HepG2 (cell line): ENCODE results near the gene RBFOX1. TPM values are rescaled to one million over a fixed set of nuclear protein-coding genes. Genes with fewer than 3 reads are reported as not detected.

Experiments used
- ATAC-seq: fragments of 200-7000 bp; cut with Tn5 transposase; 3 replicates; pipeline ENCODE4 v1.9.1; 2020; ENCODE audit warnings: mild to moderate bottlenecking, moderate library complexity
- BruUV-seq: library from RNA; stranded (reverse); fragments of 400-500 nt; replicated peaks from 2 replicates; lab custom pipeline; 2021; lab: Mats Ljungman, UMichigan
- CTCF ChIA-PET: fragments of 300-600 bp; formaldehyde crosslinking; extraction: SDS; loops from one replicate; lab custom pipeline; 2021; ENCODE audit warnings: low total read pairs, inconsistent platforms, low intra/inter-chr PET ratio; lab: Yijun Ruan, JAX
- POLR2A ChIA-PET: fragments of 350-600 bp; sonication (Branson Sonifier 250); formaldehyde crosslinking; loops from one replicate; lab custom pipeline; 2020; ENCODE audit warnings: antibody characterized with exemption, inconsistent platforms; lab: Yijun Ruan, JAX
- DNase-seq: peaks from one replicate; pipeline ENCODE4 v3.0.0-alpha.2; 2015; ENCODE audit warnings: low spot score
- FAIRE-seq: peaks from 3 replicates; lab custom pipeline; 2011; peaks lifted over from hg19 to GRCh38; lab: Jason Lieb, UNC
- H2AFZ ChIP-seq: one replicate; pipeline ENCODE4 v1.6.1; 2011; ENCODE audit warnings: low read length, inconsistent platforms
- H3K27ac ChIP-seq: fragments of 300-600 bp; 3 replicates; pipeline ENCODE4 v1.8.0; 2011; ENCODE audit warnings: mixed run types, mild to moderate bottlenecking, mixed read lengths, low read length, inconsistent platforms; ENCODE audit not compliant: insufficient read depth; ENCODE audit errors: extremely low read length
- H3K27me3 ChIP-seq, 2 experiments: fragments of 200-600 bp in 1 of 2; 2 replicates in 1 of 2; 3 replicates in 1 of 2; pipeline versions ENCODE4 v1.6.0 to v1.8.0; 2011; ENCODE audit warnings: low read length in 2 of 2, mild to moderate bottlenecking in 2 of 2, moderate library complexity in 2 of 2, inconsistent platforms in 1 of 2; ENCODE audit not compliant: insufficient read depth in 2 of 2, control insufficient read depth in 1 of 2
- H3K36me3 ChIP-seq, 2 experiments: fragments of 200-600 bp in 1 of 2; replicated peaks in 1 of 2; 2 replicates in 1 of 2; 3 replicates in 1 of 2; pipeline versions ENCODE4 v1.5.1 to v1.8.0; 2011; ENCODE audit warnings: low read length in 2 of 2, inconsistent platforms in 1 of 2; ENCODE audit not compliant: insufficient read depth in 2 of 2, control insufficient read depth in 1 of 2
- H3K4me1 ChIP-seq: 2 replicates; pipeline ENCODE4 v1.5.1; 2012; ENCODE audit warnings: low read length, inconsistent platforms; ENCODE audit not compliant: insufficient read depth
- H3K4me2 ChIP-seq: 2 replicates; pipeline ENCODE4 v1.6.0; 2011; ENCODE audit warnings: low read depth, low read length, inconsistent platforms
- H3K4me3 ChIP-seq, 3 experiments: fragments of 200-600 bp in 1 of 3; sonication (generic), shearing (Covaris generic) in 1 of 3; replicated peaks in 1 of 3; 2 replicates each; pipeline ENCODE4 v1.5.1; 2011 to 2016; ENCODE audit warnings: low read length in 3 of 3, inconsistent platforms in 2 of 3, low read depth in 2 of 3, mild to moderate bottlenecking in 2 of 3, control low read depth in 1 of 3, mixed read lengths in 1 of 3; ENCODE audit not compliant: insufficient read depth in 1 of 3
- H3K79me2 ChIP-seq: one replicate; pipeline ENCODE4 v1.6.1; 2011; ENCODE audit warnings: low read length, inconsistent platforms; ENCODE audit not compliant: insufficient read depth
- H3K9ac ChIP-seq: 2 replicates; pipeline ENCODE4 v1.6.0; 2011; ENCODE audit warnings: mild to moderate bottlenecking, low read depth, low read length, inconsistent platforms; ENCODE audit not compliant: insufficient read depth
- H3K9me3 ChIP-seq: 2 replicates; pipeline ENCODE4 v1.5.1; 2012; ENCODE audit warnings: mild to moderate bottlenecking, low read length
- H4K20me1 ChIP-seq: 2 replicates; pipeline ENCODE4 v1.6.0; 2011; ENCODE audit warnings: inconsistent platforms, mild to moderate bottlenecking, low read length, moderate library complexity; ENCODE audit not compliant: insufficient read depth
- BCLAF1 ChIP-seq: fragments of 450-650 bp; IDR thresholded peaks from 2 replicates; pipeline ENCODE4 v1.6.1; 2017; ENCODE audit warnings: mild to moderate bottlenecking
- HMGA1 ChIP-seq: sonication (generic); formaldehyde crosslinking; conservative IDR thresholded peaks from 2 replicates; pipeline ENCODE4 v1.4.0; 2020; ENCODE audit warnings: missing genetic modification reagents
- MIER2 ChIP-seq: IDR thresholded peaks from 2 replicates; pipeline ENCODE4 v1.6.1; 2016; ENCODE audit warnings: missing biosample characterization, missing genetic modification reagents
- SP2 ChIP-seq: sonication (generic); formaldehyde crosslinking; IDR thresholded peaks from 2 replicates; pipeline ENCODE4 v1.5.1; 2020; ENCODE audit warnings: mild to moderate bottlenecking, missing genetic modification reagents
- WGBS: methylation state at CpG from one replicate; pipeline ENCODE4 v1.1.6; 2017; ENCODE audit warnings: low lambda C conversion rate; 5-methylcytosine and 5-hydroxymethylcytosine counted together
- in situ Hi-C: cut with HindIII; loops from 2 replicates; pipeline ENCODE4 v1.10.0; 2017; ENCODE audit warnings: low pct_unique_long_range_greater_than_20kb; ENCODE audit not compliant: extremely low pct_ligation_motif_present
- intact Hi-C: fragments of 100-400 bp; cut with micrococcal nuclease; formaldehyde crosslinking; loops from one replicate; pipeline ENCODE4 v1.10.0; 2022; ENCODE audit not compliant: unreplicated experiment
- polyA plus RNA-seq, 8 experiments: library from polyadenylated mRNA; depleted of rRNA in 3 of 8; stranded (reverse) in 7 of 8; unstranded in 1 of 8; fragments of >200 nt; fragmentation: Illumina TruSeq in 4 of 8; extraction: Trizol in 4 of 8; gene quantifications; 2 replicates each; pipeline versions ENCODE4 v1.2.1 to v1.2.3, GENCODE V29; 2011 to 2016; ENCODE audit warnings: low read depth in 4 of 8, missing spikeins in 1 of 8, mixed read lengths in 1 of 8; ENCODE audit not compliant: insufficient read depth in 1 of 8
- total RNA-seq, 5 experiments: library from RNA; depleted of rRNA; stranded (reverse); fragments of >200 nt; fragmentation: Illumina TruSeq; extraction: Trizol; gene quantifications; 2 replicates each; pipeline ENCODE4 v1.2.3, GENCODE V29; 2016; ENCODE audit warnings: low read depth in 1 of 5
- TF ChIP-seq, protein P1 (sequence below): sonication (generic); formaldehyde crosslinking; IDR thresholded peaks from 2 replicates; pipeline ENCODE4 v1.9.0; 2021; ENCODE audit warnings: missing genetic modification reagents, borderline replicate concordance

The RBFOX1 gene
- total and polyA plus RNA-seq, 2 of the 13 experiments (the other 11 are each of a cell fraction or from before 2014, with no cell fraction given): not detected

DNA sequence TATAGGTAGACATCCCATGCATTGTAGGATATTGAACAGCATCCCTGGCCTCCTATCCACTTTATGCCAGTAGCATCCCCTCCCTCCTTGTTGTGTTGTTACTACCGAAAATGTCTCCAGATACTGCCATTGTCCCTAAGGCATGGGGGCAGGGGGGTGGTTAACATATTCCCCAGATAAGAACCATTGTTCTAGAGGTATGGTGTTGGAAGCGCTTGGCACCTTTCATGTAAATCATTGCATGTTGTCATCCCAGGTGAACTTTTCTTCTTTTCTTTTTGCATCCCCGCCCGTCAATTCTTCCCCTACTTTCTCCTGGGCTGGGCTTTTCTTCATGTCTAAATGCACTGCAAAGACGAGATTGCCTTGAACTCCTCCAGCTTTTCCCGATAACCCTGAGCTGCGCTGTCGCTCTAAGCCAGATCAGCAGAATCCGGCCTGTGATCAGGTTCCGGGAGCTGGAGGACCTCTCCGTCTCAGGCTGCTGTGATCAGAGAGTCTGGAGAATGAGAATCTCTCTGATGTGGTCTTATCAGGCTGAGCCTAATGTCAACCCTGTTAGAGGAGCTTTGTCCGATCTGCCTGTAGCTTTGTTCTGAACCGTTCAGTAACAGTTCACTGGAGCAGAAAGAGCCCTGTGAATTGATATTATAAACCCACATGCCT lies 76.2 kb downstream of the RBFOX1 start:
- H3K9ac ChIP-seq: no peak overlapping the region
- 24% methylated on average over 13 of the region's 13 CpGs for WGBS
- H3K9me3 ChIP-seq: no peaks in the 10 kb centered on the region
- in situ Hi-C loops (no loop called here), intact Hi-C loops (no loop called here)
- DNase-seq (no peak), ATAC-seq (no peak)
- BruUV-seq: no TSS peak
- no peak overlapping the region for H3K4me2 ChIP-seq
- no peak overlapping the region for H2AFZ ChIP-seq
- POLR2A ChIA-PET: no interaction called here
- H3K36me3 ChIP-seq: no peaks in the 10 kb centered on the region
- H4K20me1 ChIP-seq: no peaks in the 10 kb centered on the region
- H3K27me3 ChIP-seq: peaks cover 0 to 23% of the 10 kb centered on the region in 2 experiments; a peak in 2 of 5 replicates
- TF ChIP-seq BCLAF1: no peak
- no peak for TF ChIP-seq SP2 (CRISPR knock-in tag)
- TF ChIP-seq, protein P1, sequence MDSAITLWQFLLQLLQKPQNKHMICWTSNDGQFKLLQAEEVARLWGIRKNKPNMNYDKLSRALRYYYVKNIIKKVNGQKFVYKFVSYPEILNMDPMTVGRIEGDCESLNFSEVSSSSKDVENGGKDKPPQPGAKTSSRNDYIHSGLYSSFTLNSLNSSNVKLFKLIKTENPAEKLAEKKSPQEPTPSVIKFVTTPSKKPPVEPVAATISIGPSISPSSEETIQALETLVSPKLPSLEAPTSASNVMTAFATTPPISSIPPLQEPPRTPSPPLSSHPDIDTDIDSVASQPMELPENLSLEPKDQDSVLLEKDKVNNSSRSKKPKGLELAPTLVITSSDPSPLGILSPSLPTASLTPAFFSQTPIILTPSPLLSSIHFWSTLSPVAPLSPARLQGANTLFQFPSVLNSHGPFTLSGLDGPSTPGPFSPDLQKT (CRISPR knock-in tag): no peak
- TF ChIP-seq HMGA1: no peak
- TF ChIP-seq MIER2 (CRISPR knock-in tag): no peak
- TF ChIP-seq, all 625 proteins: peak for 0
- Histone ChIP-seq H3K27ac (no peak overlapping the region), H3K4me1 (no peaks in the 10 kb centered on the region), H3K79me2 (no peaks in the 10 kb centered on the region), H3K4me3 (no peak overlapping the region)
- CTCF ChIA-PET: no interaction called here
- FAIRE-seq: no peak
